ENCODE results near the gene CHST12. TPM values are rescaled to one million over a fixed set of nuclear protein-coding genes. Genes with fewer than 3 reads are reported as not detected.

The CHST12 gene
- polyA plus RNA-seq, 1 donor: 10.9 TPM

- Histone ChIP-seq H3K4me3 (ENCODE audit: low read length) (no peak overlapping the region), H3K9me3 (ENCODE audit: control insufficient read depth, low read depth, low read length) (peaks cover 3% of the 10 kb centered on the region), H3K27me3 (ENCODE audit: control insufficient read depth, insufficient read depth, low read length) (peaks cover 4% of the 10 kb centered on the region), H3K36me3 (ENCODE audit: control insufficient read depth, insufficient read depth, low read length) (no peaks in the 10 kb centered on the region), H3K4me1 (ENCODE audit: control insufficient read depth, insufficient read depth, low read length) (peaks cover 20% of the 10 kb centered on the region), H3K27ac (ENCODE audit: low read length) (no peak overlapping the region)
- no CpG with 5 or more reads among the region's 34 CpGs for WGBS (ENCODE audit: insufficient coverage, low lambda C conversion rate)
- DNase-seq: peak; percentile 58
These were observed 74.3 kb downstream of the CHST12 start for GRCh38 chr7:2477447-2478398.

DNA sequence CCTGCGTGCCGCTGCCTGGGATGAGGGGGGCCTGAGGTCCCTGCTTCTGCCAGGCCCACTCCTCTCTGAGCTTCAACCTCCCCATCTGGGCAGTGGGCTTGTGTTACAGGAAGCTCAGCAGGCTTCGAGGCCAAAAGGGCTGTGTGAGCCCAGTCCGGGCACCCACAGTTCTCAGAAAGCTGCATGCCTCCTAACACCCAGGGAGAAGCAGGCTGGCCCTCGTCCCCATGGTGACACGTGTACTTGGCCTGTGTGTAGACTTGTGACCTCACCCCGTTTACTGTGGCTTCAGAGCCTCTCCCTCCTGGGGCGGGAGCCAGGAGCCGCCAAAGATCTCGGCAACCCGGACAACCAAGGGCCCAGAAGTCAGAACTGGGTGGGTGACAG is 75.0 kb downstream of the CHST12 start:
- H3K27ac ChIP-seq (ENCODE audit: low read length): no peak overlapping the region
- H3K9me3 ChIP-seq (ENCODE audit: control insufficient read depth, low read depth, low read length): peaks cover 8% of the 10 kb centered on the region
- peak; percentile 53 to 66 for DNase-seq
- no peak overlapping the region for H3K4me3 ChIP-seq (ENCODE audit: low read length)
- H3K27me3 ChIP-seq (ENCODE audit: control insufficient read depth, insufficient read depth, low read length): peaks cover 4% of the 10 kb centered on the region
- peaks cover 20% of the 10 kb centered on the region for H3K4me1 ChIP-seq (ENCODE audit: control insufficient read depth, insufficient read depth, low read length)
- WGBS (ENCODE audit: insufficient coverage, low lambda C conversion rate): no CpG with 5 or more reads among the region's 11 CpGs
- no peaks in the 10 kb centered on the region for H3K36me3 ChIP-seq (ENCODE audit: control insufficient read depth, insufficient read depth, low read length)

GRCh38 chr7:2478800-2479199 is 75.4 kb downstream of the CHST12 start:
- Histone ChIP-seq H3K4me3 (ENCODE audit: low read length) (no peak overlapping the region), H3K4me1 (ENCODE audit: control insufficient read depth, insufficient read depth, low read length) (peaks cover 20% of the 10 kb centered on the region), H3K27me3 (ENCODE audit: control insufficient read depth, insufficient read depth, low read length) (peaks cover 4% of the 10 kb centered on the region), H3K27ac (ENCODE audit: low read length) (no peak overlapping the region), H3K9me3 (ENCODE audit: control insufficient read depth, low read depth, low read length) (peaks cover 8% of the 10 kb centered on the region), H3K36me3 (ENCODE audit: control insufficient read depth, insufficient read depth, low read length) (no peaks in the 10 kb centered on the region)
- 90% methylated on average over 4 of the region's 19 CpGs for WGBS (ENCODE audit: insufficient coverage, low lambda C conversion rate)
- DNase-seq: no peak

DNA sequence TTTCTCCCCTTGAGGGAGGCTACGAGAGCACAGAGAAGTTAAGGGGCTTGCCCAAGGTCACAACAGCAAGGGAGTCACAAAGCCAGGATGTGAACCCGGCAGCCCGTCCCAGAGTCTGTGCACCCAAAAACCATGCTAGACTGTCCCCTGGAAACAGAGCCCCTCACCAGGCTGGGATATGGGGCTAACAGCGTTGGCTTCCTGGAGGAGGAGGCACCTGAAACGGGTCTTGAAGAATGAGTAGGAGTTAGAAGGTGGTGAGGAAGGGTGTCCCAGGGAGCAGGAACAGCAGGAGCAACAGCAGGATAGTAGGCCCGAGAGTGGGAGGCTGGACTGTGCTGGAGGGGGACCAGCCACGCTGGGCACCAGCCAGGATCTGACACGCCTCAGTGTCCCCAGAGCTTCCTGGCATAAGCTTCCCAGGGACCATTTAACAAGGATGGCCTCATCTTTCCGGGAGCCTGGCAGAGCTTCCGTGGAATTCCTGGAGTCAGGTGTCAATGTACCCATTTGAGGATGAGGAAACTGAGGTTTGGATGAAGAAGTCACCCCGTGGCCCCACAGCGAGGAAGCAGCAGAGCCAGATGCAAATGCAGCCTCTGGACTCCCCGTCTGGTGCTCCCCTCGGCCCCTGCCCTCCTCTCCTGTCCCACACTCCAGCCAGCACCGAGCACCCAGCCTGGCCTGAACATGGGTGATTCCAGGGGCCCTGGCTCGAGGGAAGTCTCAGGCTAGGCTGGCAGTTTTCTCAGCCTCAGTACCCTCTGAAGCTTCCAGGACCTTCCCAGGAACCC is 76.1 kb downstream of the CHST12 start:
- H3K4me3 ChIP-seq (ENCODE audit: low read length): no peak overlapping the region
- H3K36me3 ChIP-seq (ENCODE audit: control insufficient read depth, insufficient read depth, low read length): no peaks in the 10 kb centered on the region
- no peak for DNase-seq
- peaks cover 20% of the 10 kb centered on the region for H3K4me1 ChIP-seq (ENCODE audit: control insufficient read depth, insufficient read depth, low read length)
- no CpG with 5 or more reads among the region's 16 CpGs for WGBS (ENCODE audit: insufficient coverage, low lambda C conversion rate)
- no peak overlapping the region for H3K27ac ChIP-seq (ENCODE audit: low read length)
- peaks cover 4% of the 10 kb centered on the region for H3K27me3 ChIP-seq (ENCODE audit: control insufficient read depth, insufficient read depth, low read length)
- peaks cover 8% of the 10 kb centered on the region for H3K9me3 ChIP-seq (ENCODE audit: control insufficient read depth, low read depth, low read length)

GRCh38 chr7:2480070-2480408 is 76.6 kb downstream of the CHST12 start:
- H3K36me3 ChIP-seq (ENCODE audit: control insufficient read depth, insufficient read depth, low read length): no peaks in the 10 kb centered on the region
- no peak overlapping the region for H3K4me3 ChIP-seq (ENCODE audit: low read length)
- DNase-seq: no peak
- H3K27ac ChIP-seq (ENCODE audit: low read length): no peak overlapping the region
- peaks cover 20% of the 10 kb centered on the region for H3K4me1 ChIP-seq (ENCODE audit: control insufficient read depth, insufficient read depth, low read length)
- no CpG with 5 or more reads among the region's 21 CpGs for WGBS (ENCODE audit: insufficient coverage, low lambda C conversion rate)
- H3K9me3 ChIP-seq (ENCODE audit: control insufficient read depth, low read depth, low read length): peaks cover 10% of the 10 kb centered on the region
- peaks cover 4% of the 10 kb centered on the region for H3K27me3 ChIP-seq (ENCODE audit: control insufficient read depth, insufficient read depth, low read length)

GRCh38 chr7:2481195-2481594 is 77.8 kb downstream of the CHST12 start:
- no peak overlapping the region for H3K27ac ChIP-seq (ENCODE audit: low read length)
- peaks cover 20% of the 10 kb centered on the region for H3K4me1 ChIP-seq (ENCODE audit: control insufficient read depth, insufficient read depth, low read length)
- whole genome bisulfite sequencing (ENCODE audit: insufficient coverage, low lambda C conversion rate): 86% methylated on average over 1 of the region's 4 CpGs
- H3K27me3 ChIP-seq (ENCODE audit: control insufficient read depth, insufficient read depth, low read length): peaks cover 4% of the 10 kb centered on the region
- peaks cover 10% of the 10 kb centered on the region for H3K9me3 ChIP-seq (ENCODE audit: control insufficient read depth, low read depth, low read length)
- DNase-seq: no peak
- no peaks in the 10 kb centered on the region for H3K36me3 ChIP-seq (ENCODE audit: control insufficient read depth, insufficient read depth, low read length)
- no peak overlapping the region for H3K4me3 ChIP-seq (ENCODE audit: low read length)

GRCh38 chr7:2482725-2483451 is 79.5 kb downstream of the CHST12 start:
- Histone ChIP-seq H3K4me3 (ENCODE audit: low read length) (no peak overlapping the region), H3K4me1 (ENCODE audit: control insufficient read depth, insufficient read depth, low read length) (peaks cover 10% of the 10 kb centered on the region), H3K27me3 (ENCODE audit: control insufficient read depth, insufficient read depth, low read length) (peaks cover 4% of the 10 kb centered on the region), H3K36me3 (ENCODE audit: control insufficient read depth, insufficient read depth, low read length) (no peaks in the 10 kb centered on the region), H3K9me3 (ENCODE audit: control insufficient read depth, low read depth, low read length) (peaks cover 10% of the 10 kb centered on the region), H3K27ac (ENCODE audit: low read length) (no peak overlapping the region)
- no CpG with 5 or more reads among the region's 10 CpGs for WGBS (ENCODE audit: insufficient coverage, low lambda C conversion rate)
- DNase-seq: no peak

DNA sequence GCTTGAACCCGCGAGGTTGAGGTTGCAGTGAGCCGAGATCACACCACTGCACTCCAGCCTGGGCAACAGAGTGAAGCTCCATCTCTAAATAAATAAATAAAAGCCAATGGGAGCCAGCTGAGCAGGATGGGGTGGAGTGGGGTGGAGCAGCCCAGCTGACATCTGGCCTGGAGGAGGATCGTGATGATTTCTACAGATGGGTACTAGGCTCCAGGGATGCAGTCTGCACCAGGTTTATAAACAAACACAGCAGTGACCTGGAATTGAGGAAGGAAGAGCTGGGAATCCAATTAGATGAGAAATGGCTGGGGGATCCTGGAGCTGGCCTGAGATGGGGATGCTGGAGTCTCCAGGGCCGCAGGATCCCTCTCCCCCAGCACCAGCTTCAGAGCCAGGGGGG is 80.1 kb downstream of the CHST12 start:
- Histone ChIP-seq H3K4me3 (ENCODE audit: low read length) (no peak overlapping the region), H3K27ac (ENCODE audit: low read length) (no peak overlapping the region), H3K36me3 (ENCODE audit: control insufficient read depth, insufficient read depth, low read length) (no peaks in the 10 kb centered on the region), H3K4me1 (ENCODE audit: control insufficient read depth, insufficient read depth, low read length) (peaks cover 4% of the 10 kb centered on the region), H3K9me3 (ENCODE audit: control insufficient read depth, low read depth, low read length) (peaks cover 10% of the 10 kb centered on the region), H3K27me3 (ENCODE audit: control insufficient read depth, insufficient read depth, low read length) (peaks cover 7% of the 10 kb centered on the region)
- no peak for DNase-seq
- no CpG with 5 or more reads among the region's 5 CpGs for WGBS (ENCODE audit: insufficient coverage, low lambda C conversion rate)

DNA sequence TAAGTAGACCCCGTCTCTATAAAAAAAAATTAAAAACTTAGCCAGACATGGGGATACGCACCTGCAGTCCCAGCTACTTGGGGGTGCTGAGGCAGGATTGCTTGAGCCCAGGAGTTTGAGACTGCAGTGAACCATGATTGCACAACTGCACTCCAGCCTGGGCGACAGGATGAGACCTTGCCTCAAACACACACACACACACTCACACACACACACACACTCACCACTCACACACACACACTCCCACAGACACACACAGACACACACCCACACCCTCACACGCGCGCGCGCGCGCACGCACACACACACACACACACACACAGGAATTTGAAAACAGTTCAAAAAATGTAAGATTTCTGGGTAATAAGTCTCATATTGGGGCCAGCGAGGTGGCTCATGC is 81.5 kb downstream of the CHST12 start:
- Histone ChIP-seq H3K4me1 (ENCODE audit: control insufficient read depth, insufficient read depth, low read length) (no peaks in the 10 kb centered on the region), H3K4me3 (ENCODE audit: low read length) (no peak overlapping the region), H3K9me3 (ENCODE audit: control insufficient read depth, low read depth, low read length) (peaks cover 10% of the 10 kb centered on the region), H3K27ac (ENCODE audit: low read length) (no peak overlapping the region), H3K36me3 (ENCODE audit: control insufficient read depth, insufficient read depth, low read length) (no peaks in the 10 kb centered on the region), H3K27me3 (ENCODE audit: control insufficient read depth, insufficient read depth, low read length) (peaks cover 2% of the 10 kb centered on the region)
- no peak for DNase-seq
- no CpG with 5 or more reads among the region's 12 CpGs for WGBS (ENCODE audit: insufficient coverage, low lambda C conversion rate)

DNA sequence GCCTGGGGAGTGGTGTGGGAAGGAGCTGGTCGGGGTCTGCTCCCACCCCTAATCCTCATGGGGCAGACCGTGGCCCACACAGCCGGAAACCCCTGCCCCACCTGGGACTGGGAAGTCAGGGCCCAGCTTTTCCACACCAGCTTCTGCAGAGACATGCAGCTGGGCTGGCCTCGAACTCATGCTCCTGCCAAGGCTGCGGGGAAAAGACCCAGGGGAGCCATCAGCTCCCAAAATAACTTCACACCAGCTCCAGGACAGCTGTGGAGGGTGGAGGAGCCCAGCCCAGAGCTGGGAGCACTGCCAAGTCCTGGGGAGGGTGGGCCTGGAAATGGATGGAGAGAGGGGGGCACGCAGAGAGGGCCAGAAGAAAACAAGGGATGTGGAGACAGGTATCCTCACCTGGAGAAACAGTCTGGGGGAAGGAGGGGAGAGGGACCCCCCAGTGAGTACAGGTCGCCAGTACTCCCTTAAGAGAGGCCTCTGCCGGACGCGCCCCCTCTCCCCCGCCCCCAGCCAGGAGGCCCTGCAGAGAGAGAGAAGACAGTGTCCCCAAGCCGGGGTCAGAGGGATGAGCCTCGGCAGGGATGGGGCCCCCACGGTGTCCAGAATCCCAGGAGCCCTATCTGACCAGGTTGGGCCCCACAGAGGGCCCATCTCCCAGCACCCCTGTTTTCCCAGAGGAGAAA is 84.3 kb downstream of the CHST12 start:
- no peak for DNase-seq

More for the DNA sequence above, 84.3 kb downstream of the CHST12 start:
- Histone ChIP-seq H3K4me1 (ENCODE audit: control insufficient read depth, insufficient read depth, low read length) (no peaks in the 10 kb centered on the region), H3K36me3 (ENCODE audit: control insufficient read depth, insufficient read depth, low read length) (no peaks in the 10 kb centered on the region), H3K27ac (ENCODE audit: low read length) (no peak overlapping the region), H3K27me3 (ENCODE audit: control insufficient read depth, insufficient read depth, low read length) (peaks cover 2% of the 10 kb centered on the region), H3K9me3 (ENCODE audit: control insufficient read depth, low read depth, low read length) (peaks cover 7% of the 10 kb centered on the region), H3K4me3 (ENCODE audit: low read length) (no peak overlapping the region)
- WGBS (ENCODE audit: insufficient coverage, low lambda C conversion rate): no CpG with 5 or more reads among the region's 14 CpGs
